ENCODE data around the gene RPL13A. TPM values are rescaled to one million over a fixed set of nuclear protein-coding genes. Genes with fewer than 3 reads are reported as not detected.
A peak's percentile ranks its signal among the peaks of the same experiment; 100 is the strongest.

The RPL13A gene
- polyA plus RNA-seq, 3 donors: 655 to 1,621 (median 663) TPM

DNA sequence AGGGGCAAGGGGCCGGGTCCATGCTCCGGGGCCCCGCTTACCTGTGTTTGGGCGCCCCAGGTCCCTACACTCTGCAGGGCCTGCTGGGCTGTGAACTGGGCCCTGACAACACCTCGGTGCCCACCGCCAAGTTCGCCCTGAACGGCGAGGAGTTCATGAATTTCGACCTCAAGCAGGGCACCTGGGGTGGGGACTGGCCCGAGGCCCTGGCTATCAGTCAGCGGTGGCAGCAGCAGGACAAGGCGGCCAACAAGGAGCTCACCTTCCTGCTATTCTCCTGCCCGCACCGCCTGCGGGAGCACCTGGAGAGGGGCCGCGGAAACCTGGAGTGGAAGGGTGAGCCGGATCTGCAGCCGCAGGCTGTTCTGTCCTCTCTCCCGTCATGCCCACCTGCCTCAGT is 26.7 kb downstream of the RPL13A start:
- peaks cover 37% of the 10 kb centered on the region for H4K20me1 ChIP-seq (ENCODE audit: insufficient read depth, low read length)
- Mint-ChIP-seq H3K4me1 (peaks cover 76% of the 10 kb centered on the region), H3K27me3 (ENCODE audit: low read depth in 3 of 3) (peaks cover 4 to 5% (median 5%) of the 10 kb centered on the region in 3 donors), H3K27ac (peak overlapping the region in 2 of 7 donors; percentile 54 to 85), H3K36me3 (peaks cover 20 to 38% of the 10 kb centered on the region in 2 donors), H3K9me3 (peaks cover 0 to 2% (median 0%) of the 10 kb centered on the region in 7 donors), H3K4me3 (peak overlapping the region; percentile 83 to 95)
- peaks cover 52% of the 10 kb centered on the region for H3K79me2 ChIP-seq (ENCODE audit: insufficient read depth, low read length)
- H3K4me1 ChIP-seq (ENCODE audit: control insufficient read depth in 1 of 2, insufficient read depth in 2 of 2, low read length in 2 of 2): peaks cover 70 to 79% of the 10 kb centered on the region in 2 donors
- TF ChIP-seq, protein P1, sequence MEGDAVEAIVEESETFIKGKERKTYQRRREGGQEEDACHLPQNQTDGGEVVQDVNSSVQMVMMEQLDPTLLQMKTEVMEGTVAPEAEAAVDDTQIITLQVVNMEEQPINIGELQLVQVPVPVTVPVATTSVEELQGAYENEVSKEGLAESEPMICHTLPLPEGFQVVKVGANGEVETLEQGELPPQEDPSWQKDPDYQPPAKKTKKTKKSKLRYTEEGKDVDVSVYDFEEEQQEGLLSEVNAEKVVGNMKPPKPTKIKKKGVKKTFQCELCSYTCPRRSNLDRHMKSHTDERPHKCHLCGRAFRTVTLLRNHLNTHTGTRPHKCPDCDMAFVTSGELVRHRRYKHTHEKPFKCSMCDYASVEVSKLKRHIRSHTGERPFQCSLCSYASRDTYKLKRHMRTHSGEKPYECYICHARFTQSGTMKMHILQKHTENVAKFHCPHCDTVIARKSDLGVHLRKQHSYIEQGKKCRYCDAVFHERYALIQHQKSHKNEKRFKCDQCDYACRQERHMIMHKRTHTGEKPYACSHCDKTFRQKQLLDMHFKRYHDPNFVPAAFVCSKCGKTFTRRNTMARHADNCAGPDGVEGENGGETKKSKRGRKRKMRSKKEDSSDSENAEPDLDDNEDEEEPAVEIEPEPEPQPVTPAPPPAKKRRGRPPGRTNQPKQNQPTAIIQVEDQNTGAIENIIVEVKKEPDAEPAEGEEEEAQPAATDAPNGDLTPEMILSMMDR (IDR thresholded peaks at IDR 0.05): no peak
- peak overlapping the region in 2 of 3 experiments; percentile 90 to 99 for H3K4me3 ChIP-seq (replicated peaks in 1 of 3; ENCODE audit: low read depth in 2 of 3, low read length in 3 of 3)
- H3K9me3 ChIP-seq (replicated peaks in 1 of 2; ENCODE audit: control insufficient read depth in 1 of 2, insufficient read depth in 1 of 2, low read length in 2 of 2): no peaks in the 10 kb centered on the region
- WGBS (ENCODE audit: insufficient coverage): 96% methylated on average over 15 of the region's 21 CpGs
- DNase-seq: no peak
- H3K9ac ChIP-seq (ENCODE audit: insufficient read depth, low read length, poor library complexity, severe bottlenecking): peak overlapping the region; percentile 81
- no peaks in the 10 kb centered on the region for H3K27me3 ChIP-seq (ENCODE audit: control insufficient read depth in 2 of 2, insufficient read depth in 2 of 2, low read length in 2 of 2)
- intact Hi-C loops (cut with micrococcal nuclease): no loop called here
- H3K4me2 ChIP-seq (replicated peaks; ENCODE audit: extremely low read depth, low read length, poor library complexity, severe bottlenecking): peak overlapping the region; percentile 94
- H3K36me3 ChIP-seq (replicated peaks in 1 of 2; ENCODE audit: control insufficient read depth in 1 of 2, insufficient read depth in 2 of 2, low read length in 2 of 2): peaks cover 11 to 14% of the 10 kb centered on the region in 2 donors
- peak overlapping the region; percentile 82 to 87 for H3K27ac ChIP-seq (ENCODE audit: low read depth in 1 of 2, low read length in 2 of 2)
- H2AFZ ChIP-seq (ENCODE audit: insufficient read depth, low read depth, low read length, poor library complexity, severe bottlenecking): no peak overlapping the region

DNA sequence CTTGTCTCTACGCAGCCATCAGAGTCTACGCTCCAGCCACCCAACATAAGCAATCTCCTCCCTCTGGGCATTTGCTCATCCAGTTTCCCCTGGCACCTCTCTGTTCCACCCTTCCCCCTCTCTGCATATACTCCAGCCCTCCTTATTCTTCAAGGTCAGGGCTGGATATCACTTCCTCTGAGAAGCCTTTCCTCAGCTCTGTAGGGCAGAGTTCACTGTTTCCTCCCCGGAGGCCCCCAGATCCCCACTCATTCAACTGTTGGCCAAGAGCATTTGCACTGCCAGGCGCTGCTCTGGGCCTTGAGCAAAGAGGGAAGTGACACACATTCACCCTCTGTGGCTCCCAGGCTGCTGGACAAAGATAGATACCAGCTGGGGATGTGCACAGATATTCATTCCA is 28.4 kb downstream of the RPL13A start:
- peaks cover 70% of the 10 kb centered on the region for H3K4me1 Mint-ChIP-seq
- TF ChIP-seq, protein P1 (IDR thresholded peaks at IDR 0.05): no peak
- Histone ChIP-seq H4K20me1 (ENCODE audit: insufficient read depth, low read length) (peaks cover 53% of the 10 kb centered on the region), H3K27ac (ENCODE audit: low read depth in 1 of 2, low read length in 2 of 2) (peak overlapping the region; percentile 76 to 82), H3K4me1 (ENCODE audit: control insufficient read depth in 1 of 2, insufficient read depth in 2 of 2, low read length in 2 of 2) (peaks cover 59 to 73% of the 10 kb centered on the region in 2 donors), H3K4me3 (replicated peaks in 1 of 3; ENCODE audit: low read depth in 2 of 3, low read length in 3 of 3) (peak overlapping the region in 2 of 3 experiments; percentile 2 to 64), H3K4me2 (replicated peaks; ENCODE audit: extremely low read depth, low read length, poor library complexity, severe bottlenecking) (peak overlapping the region; percentile 70), H2AFZ (ENCODE audit: insufficient read depth, low read depth, low read length, poor library complexity, severe bottlenecking) (no peak overlapping the region), H3K27me3 (ENCODE audit: control insufficient read depth in 2 of 2, insufficient read depth in 2 of 2, low read length in 2 of 2) (no peaks in the 10 kb centered on the region), H3K9ac (ENCODE audit: insufficient read depth, low read length, poor library complexity, severe bottlenecking) (peak overlapping the region; percentile 23), H3K79me2 (ENCODE audit: insufficient read depth, low read length) (peaks cover 63% of the 10 kb centered on the region), H3K36me3 (replicated peaks in 1 of 2; ENCODE audit: control insufficient read depth in 1 of 2, insufficient read depth in 2 of 2, low read length in 2 of 2) (peaks cover 17 to 27% of the 10 kb centered on the region in 2 donors), H3K9me3 (replicated peaks in 1 of 2; ENCODE audit: control insufficient read depth in 1 of 2, insufficient read depth in 1 of 2, low read length in 2 of 2) (no peaks in the 10 kb centered on the region)
- peak; percentile 88 to 92 (median 91) for DNase-seq
- 0% methylated on average over 4 of the region's 4 CpGs for WGBS (ENCODE audit: insufficient coverage)
- intact Hi-C loops (cut with micrococcal nuclease): no loop called here
- H3K27ac Mint-ChIP-seq: peak overlapping the region; percentile 85 to 96 (median 92)
- peaks cover 32 to 55% of the 10 kb centered on the region in 2 donors for H3K36me3 Mint-ChIP-seq
- H3K4me3 Mint-ChIP-seq: peak overlapping the region; percentile 73 to 85
- peaks cover 0 to 2% (median 0%) of the 10 kb centered on the region in 7 donors for H3K9me3 Mint-ChIP-seq
- peaks cover 2 to 5% (median 4%) of the 10 kb centered on the region in 3 donors for H3K27me3 Mint-ChIP-seq (ENCODE audit: low read depth in 3 of 3)

Measured in CD14-positive monocyte (primary cell).